Ascending aorta (tissue), 2 donors: Measurements from ENCODE around the gene EPB41. TPM values are rescaled to one million over a fixed set of nuclear protein-coding genes. Genes with fewer than 3 reads are reported as not detected.
"Not testable (repeated sequence)": the region's sequence is repeated elsewhere in the genome, so short reads cannot be mapped to it uniquely, and the experiment has no call there.

Experiments
- DNase-seq, 2 donors: peaks; one replicate each; pipeline ENCODE4 v3.0.0-alpha.2; 2019; ENCODE audit warnings: low spot score in 2 of 2
- H3K27ac ChIP-seq, 2 donors: fragments of 200-600 bp; sonication (generic); one replicate each; pipeline ENCODE4 v1.5.1; 2016 to 2017; ENCODE audit warnings: mild to moderate bottlenecking in 1 of 2
- H3K27me3 ChIP-seq: fragments of 200-600 bp; sonication (generic); one replicate; pipeline ENCODE4 v1.5.1; 2017
- H3K36me3 ChIP-seq, 2 donors: fragments of 200-600 bp; sonication (generic); one replicate each; pipeline ENCODE4 v1.5.1; 2016
- H3K4me1 ChIP-seq, 2 donors: fragments of 200-600 bp; sonication (generic); one replicate each; pipeline ENCODE4 v1.5.1; 2016 to 2017; ENCODE audit warnings: mild to moderate bottlenecking in 1 of 2
- H3K4me3 ChIP-seq, 2 donors: fragments of 200-600 bp; sonication (generic); one replicate each; pipeline ENCODE4 v1.5.1; 2016 to 2017; ENCODE audit warnings: mild to moderate bottlenecking in 1 of 2
- H3K9me3 ChIP-seq, 2 donors: fragments of 200-600 bp; sonication (generic); one replicate each; pipeline ENCODE4 v1.5.1; 2016
- CTCF ChIP-seq, 3 experiments: fragments of 200-600 bp in 2 of 3; fragments of 450-650 bp in 1 of 3; sonication (generic) in 2 of 3; IDR thresholded peaks; one replicate each; pipeline ENCODE4 v1.5.1; 2016 to 2019; ENCODE audit warnings: antibody characterized with exemption in 3 of 3, mild to moderate bottlenecking in 1 of 3, moderate library complexity in 1 of 3
- intact Hi-C: fragments of 100-400 bp; cut with DNase I; formaldehyde crosslinking; loops from one replicate; pipeline ENCODE4 v1.15.1; 2023
- total RNA-seq: library from RNA; depleted of rRNA; stranded (reverse); fragments of >200 nt; gene quantifications from one replicate; pipeline ENCODE4 v1.1.0, GENCODE V29; 2016

The EPB41 gene
- total RNA-seq, 1 donor from 2014 or later: 47.6 TPM

- Histone ChIP-seq H3K4me3 (no peak overlapping the region), H3K27ac (no peak overlapping the region), H3K4me1 (no peaks in the 10 kb centered on the region), H3K9me3 (no peaks in the 10 kb centered on the region), H3K27me3 (no peaks in the 10 kb centered on the region), H3K36me3 (no peaks in the 10 kb centered on the region)
- TF ChIP-seq CTCF (IDR thresholded peaks at IDR 0.05): no peak
- intact Hi-C loops: no loop called here
- DNase-seq: no peak
Observed at GRCh38 chr1:29136391-29136915, 222.1 kb downstream of the EPB41 start.

- H3K27ac ChIP-seq: no peak overlapping the region
Observed at GRCh38 chr1:29142714-29143113, 228.3 kb downstream of the EPB41 start.

GRCh38 chr1:29144178-29144577 is 229.8 kb downstream of the EPB41 start:
- TF ChIP-seq CTCF (IDR thresholded peaks at IDR 0.05): no peak
- Histone ChIP-seq H3K4me3 (no peak overlapping the region), H3K27ac (no peak overlapping the region), H3K36me3 (peaks cover 40 to 48% of the 10 kb centered on the region in 2 donors), H3K4me1 (no peaks in the 10 kb centered on the region), H3K27me3 (no peaks in the 10 kb centered on the region), H3K9me3 (no peaks in the 10 kb centered on the region)
- DNase-seq: no peak
- intact Hi-C loops: no loop called here

More at GRCh38 chr1:29142714-29143113, 228.3 kb downstream of the EPB41 start:
- no peak overlapping the region for H3K4me3 ChIP-seq
- peaks cover 25 to 33% of the 10 kb centered on the region in 2 donors for H3K36me3 ChIP-seq
- H3K4me1 ChIP-seq: no peaks in the 10 kb centered on the region
- TF ChIP-seq CTCF (IDR thresholded peaks at IDR 0.05): no peak
- no peaks in the 10 kb centered on the region for H3K9me3 ChIP-seq
- no peaks in the 10 kb centered on the region for H3K27me3 ChIP-seq
- intact Hi-C loops: no loop called here
- DNase-seq: no peak

- no peak for TF ChIP-seq CTCF (IDR thresholded peaks at IDR 0.05)
- no peak for DNase-seq
- Histone ChIP-seq H3K36me3 (peaks cover 57 to 65% of the 10 kb centered on the region in 2 donors), H3K27me3 (no peaks in the 10 kb centered on the region), H3K9me3 (no peaks in the 10 kb centered on the region), H3K27ac (no peak overlapping the region), H3K4me1 (no peaks in the 10 kb centered on the region), H3K4me3 (no peak overlapping the region)
- intact Hi-C loops: no loop called here
Observed at GRCh38 chr1:29145739-29146437, 231.5 kb downstream of the EPB41 start.

- Histone ChIP-seq H3K9me3 (no peaks in the 10 kb centered on the region), H3K27me3 (no peaks in the 10 kb centered on the region), H3K27ac (no peak overlapping the region), H3K4me1 (no peaks in the 10 kb centered on the region), H3K36me3 (peaks cover 86 to 94% of the 10 kb centered on the region in 2 donors), H3K4me3 (no peak overlapping the region)
- no peak for TF ChIP-seq CTCF (IDR thresholded peaks at IDR 0.05)
- intact Hi-C loops: no loop called here
- no peak for DNase-seq
Observed at GRCh38 chr1:29148656-29149491, 234.5 kb downstream of the EPB41 start.

GRCh38 chr1:29150346-29150745 is 236.0 kb downstream of the EPB41 start:
- H3K36me3 ChIP-seq: peaks cover 94 to 100% of the 10 kb centered on the region in 2 donors
- DNase-seq, H3K4me1 ChIP-seq, H3K27me3 ChIP-seq, H3K4me3 ChIP-seq, intact Hi-C loops, H3K9me3 ChIP-seq, H3K27ac ChIP-seq: not testable (repeated sequence)
